Testis (tissue), 3 donors: Measurements from ENCODE around the gene GDF3. TPM values are rescaled to one million over a fixed set of nuclear protein-coding genes. Genes with fewer than 3 reads are reported as not detected.

Experiments used
- polyA plus RNA-seq: library from polyadenylated mRNA; stranded (reverse); fragments of 350-450 nt; fragmentation: Illumina TruSeq; extraction: RNeasy Lipid Tissue Mini Kit (QIAGEN cat#74804); gene quantifications from one replicate; pipeline ENCODE4 v1.2.3, GENCODE V29; 2014; ENCODE audit warnings: low read depth, low replicate concordance; ENCODE audit not compliant: insufficient read depth
- total RNA-seq, 2 donors: library from RNA; depleted of rRNA; stranded (reverse); fragments of >200 nt; gene quantifications; one replicate each; pipeline ENCODE4 v1.2.3, GENCODE V29; 2016

The GDF3 gene
- total and polyA plus RNA-seq, 3 donors from 2014 or later, result not detected

Other genes with a start within 250 kb of the GDF3 start
- gene CD163, start 192.0 kb downstream of the GDF3 start, total RNA-seq, result 10 to 100 TPM; 34.4 to 67.5 TPM
- 36.1 TPM for gene CD163, start 192.0 kb downstream of the GDF3 start, polyA plus RNA-seq
- gene APOBEC1, start 29.9 kb downstream of the GDF3 start, total RNA-seq, result under 1 TPM in 1 of 2 donors, not detected in 1; 0.37 TPM
- gene APOBEC1, start 29.9 kb downstream of the GDF3 start, polyA plus RNA-seq, result not detected
- gene DPPA3, start 15.7 kb upstream of the GDF3 start, total RNA-seq, result 1 to 10 TPM in 1 of 2 donors, not detected in 1; 1.1 TPM
- 0.41 TPM for gene DPPA3, start 15.7 kb upstream of the GDF3 start, polyA plus RNA-seq
- 1 to 10 TPM; 2.0 to 2.1 TPM for gene CLEC4C, start 51.6 kb upstream of the GDF3 start, total RNA-seq
- gene CLEC4C, start 51.6 kb upstream of the GDF3 start, polyA plus RNA-seq, result 1.9 TPM
- 1 to 10 TPM in 1 of 2 donors, under 1 TPM in 1; 0.62 to 1.6 TPM for gene NANOGNB, start 69.4 kb upstream of the GDF3 start, total RNA-seq
- gene NANOGNB, start 69.4 kb upstream of the GDF3 start, polyA plus RNA-seq, result 0.58 TPM
- gene NANOG, start 93.6 kb upstream of the GDF3 start, total RNA-seq, result 1 to 10 TPM in 1 of 2 donors, under 1 TPM in 1; 0.50 to 1.1 TPM
- gene NANOG, start 93.6 kb upstream of the GDF3 start, polyA plus RNA-seq, result 0.29 TPM
- gene SLC2A14, start 177.1 kb upstream of the GDF3 start, total RNA-seq, result 10 to 100 TPM; 51.5 to 54.3 TPM
- gene SLC2A14, start 177.1 kb upstream of the GDF3 start, polyA plus RNA-seq, result 203 TPM
- gene SLC2A3, start 240.4 kb upstream of the GDF3 start, total RNA-seq, result 10 to 100 TPM; 11.0 to 25.7 TPM
- 22.3 TPM for gene SLC2A3, start 240.4 kb upstream of the GDF3 start, polyA plus RNA-seq